Activated naive CD8-positive, alpha-beta T cell treated with anti-CD3 and anti-CD28 coated beads, Interleukin-2, amount 50 U/mL, for 16 hours (primary cell): ENCODE data around the gene PACRG.

Experiments
- DNase-seq: peaks from one replicate; pipeline ENCODE4 v3.0.0-alpha.2; 2020; ENCODE audit warnings: low read depth, low spot score

PACRG gene

DNA sequence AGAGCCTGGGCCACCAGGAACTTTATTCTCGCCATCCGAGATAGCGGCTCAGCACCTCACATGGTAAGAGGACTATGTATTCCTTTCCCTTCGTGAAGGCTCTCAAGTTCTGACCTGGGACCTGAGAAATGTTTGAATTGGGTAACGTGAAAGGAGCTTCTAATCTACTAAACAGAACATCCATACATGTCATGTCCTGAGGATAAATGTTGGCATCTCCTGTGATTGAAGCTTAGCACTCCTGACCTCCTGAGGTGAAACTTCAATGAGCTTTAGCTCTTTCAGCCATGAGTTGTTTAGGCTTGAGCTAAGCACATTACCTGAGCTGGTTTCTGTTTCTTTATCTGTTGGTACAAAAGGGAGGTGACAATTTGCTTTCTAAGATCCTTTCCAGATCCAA lies 280.9 kb downstream of the PACRG start:
- no peak for DNase-seq

DNA sequence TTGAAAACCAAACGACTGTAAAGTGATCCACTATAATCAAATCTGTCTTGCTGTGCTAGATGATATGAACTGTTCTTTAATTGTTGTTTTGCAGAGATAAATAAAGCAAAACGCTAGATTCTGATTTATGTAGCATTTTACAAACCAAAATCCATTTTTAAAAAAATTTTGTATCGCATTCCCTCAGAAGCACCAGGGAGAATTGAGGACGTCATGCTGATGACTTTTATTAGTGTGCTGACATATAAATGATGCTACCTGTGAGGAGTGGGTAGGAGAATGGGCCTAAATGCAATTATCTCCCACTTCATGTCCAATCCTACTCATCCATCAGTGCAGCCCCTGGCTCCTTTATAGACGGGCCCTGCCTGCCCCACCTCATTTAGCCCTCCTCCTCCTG lies 282.4 kb downstream of the PACRG start:
- DNase-seq = no peak

DNA sequence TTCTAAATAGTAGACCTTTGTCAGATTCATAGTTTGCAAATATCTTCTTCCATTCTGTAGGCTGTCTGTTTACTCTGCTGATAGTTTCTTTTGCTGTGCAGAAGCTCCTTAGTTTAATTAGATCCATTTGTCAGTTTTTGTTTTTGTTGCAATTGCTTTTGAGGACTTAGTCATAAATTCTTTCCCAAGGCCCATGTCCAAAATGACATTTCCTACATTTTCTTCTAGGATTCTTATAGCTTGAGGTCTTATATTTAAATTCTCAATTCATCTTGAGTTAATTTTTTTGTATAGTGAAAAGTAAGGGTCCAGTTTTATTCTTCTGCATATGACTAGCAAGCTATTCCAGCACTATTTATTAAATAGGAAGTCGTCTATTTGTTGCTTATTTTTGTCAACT lies 287.0 kb downstream of the PACRG start:
- no peak for DNase-seq

DNA sequence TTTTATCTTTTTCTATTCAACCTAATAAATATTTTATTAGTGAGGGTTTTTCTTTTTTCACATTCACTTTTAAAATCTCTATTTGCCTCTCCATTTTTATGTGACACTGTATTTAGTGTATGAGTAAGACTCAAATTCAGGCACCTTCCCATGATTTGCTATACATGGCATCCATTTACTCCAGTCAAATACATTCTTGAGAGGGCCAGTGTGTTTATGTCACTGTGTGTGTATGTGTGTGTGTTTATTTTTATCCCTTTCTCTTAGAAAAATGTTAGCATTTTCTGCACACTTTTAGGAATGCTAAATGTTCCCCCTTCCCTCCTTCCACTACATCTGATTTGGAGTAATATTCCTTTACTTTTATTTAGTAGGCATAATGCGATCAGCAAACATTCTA lies 290.0 kb downstream of the PACRG start:
- no peak for DNase-seq

DNA sequence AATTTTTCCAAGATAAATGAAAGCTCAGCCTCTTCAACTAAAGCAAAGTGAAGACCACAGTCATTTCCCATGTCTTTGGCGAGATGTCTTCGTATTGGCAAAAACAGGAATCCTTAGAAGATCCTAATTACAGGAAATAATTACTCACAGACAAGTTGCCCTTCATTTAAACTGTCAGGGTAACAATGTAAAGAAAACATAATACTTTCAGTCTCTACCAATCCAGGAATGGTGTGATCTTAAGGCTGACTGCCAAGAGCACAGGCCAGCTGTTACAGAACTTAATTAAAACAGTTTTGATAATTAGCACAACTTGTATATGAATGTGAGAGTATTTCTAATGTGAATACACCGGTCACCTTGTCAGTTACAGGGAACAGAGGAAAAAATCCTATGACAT lies 292.2 kb downstream of the PACRG start:
- DNase-seq = no peak

DNA sequence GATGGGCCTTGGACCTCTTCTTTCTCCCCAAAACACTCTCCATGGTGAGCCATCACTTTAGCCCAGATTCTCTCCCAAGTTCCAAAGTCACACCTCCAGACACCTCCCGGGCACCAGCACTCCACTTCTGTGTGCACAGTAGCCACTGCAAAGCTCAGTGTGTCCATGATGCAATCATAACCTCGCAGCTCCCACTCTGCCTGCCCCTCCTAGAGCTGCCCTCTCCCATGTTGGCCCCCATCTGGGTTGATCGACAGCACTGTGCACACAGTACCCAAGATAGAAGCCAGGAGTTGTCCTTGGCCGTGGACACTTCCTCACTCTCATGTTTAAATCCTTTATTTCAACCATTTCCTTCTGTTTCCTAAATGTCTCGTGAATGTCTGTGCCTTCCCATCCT lies 293.3 kb downstream of the PACRG start:
- DNase-seq = no peak

DNA sequence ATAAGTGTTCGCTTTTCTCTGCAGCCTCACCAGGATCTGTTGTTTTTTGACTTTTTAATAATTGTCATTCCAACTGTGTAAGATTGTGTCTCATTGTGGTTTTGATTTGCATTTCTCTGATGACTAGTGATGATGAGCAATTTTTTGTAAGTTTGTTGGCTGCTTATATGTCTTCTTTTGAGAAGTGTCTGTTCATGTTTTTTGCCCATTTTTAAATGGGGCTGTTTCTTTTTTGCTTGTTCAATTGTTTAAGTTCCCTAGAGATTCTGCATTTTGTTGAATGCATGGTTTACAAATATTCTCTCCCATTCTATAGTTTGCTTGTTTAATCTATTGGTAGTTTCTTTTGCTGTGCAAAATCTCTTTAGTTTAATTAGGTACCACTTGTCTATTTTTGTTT lies 295.9 kb downstream of the PACRG start:
- DNase-seq = no peak

DNA sequence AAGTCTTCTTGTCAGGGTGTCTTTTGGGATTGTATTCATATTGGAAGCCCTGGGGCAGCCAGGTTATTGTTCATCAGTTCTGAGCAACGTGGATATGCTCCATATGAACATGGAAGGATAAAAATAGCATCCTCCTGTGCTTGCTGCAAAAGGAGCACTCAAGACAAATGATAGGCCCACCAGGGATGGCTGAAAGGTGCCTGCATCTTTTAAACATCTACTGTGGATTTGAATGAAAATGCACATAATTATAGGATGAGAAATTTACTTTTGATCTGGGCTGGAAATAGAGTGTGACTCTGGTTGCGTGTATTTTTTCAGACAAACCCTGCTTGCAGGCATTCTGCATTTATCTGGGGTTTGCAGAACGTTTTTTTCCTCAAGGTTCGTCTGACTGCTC lies 299.1 kb downstream of the PACRG start:
- DNase-seq = no peak

DNA sequence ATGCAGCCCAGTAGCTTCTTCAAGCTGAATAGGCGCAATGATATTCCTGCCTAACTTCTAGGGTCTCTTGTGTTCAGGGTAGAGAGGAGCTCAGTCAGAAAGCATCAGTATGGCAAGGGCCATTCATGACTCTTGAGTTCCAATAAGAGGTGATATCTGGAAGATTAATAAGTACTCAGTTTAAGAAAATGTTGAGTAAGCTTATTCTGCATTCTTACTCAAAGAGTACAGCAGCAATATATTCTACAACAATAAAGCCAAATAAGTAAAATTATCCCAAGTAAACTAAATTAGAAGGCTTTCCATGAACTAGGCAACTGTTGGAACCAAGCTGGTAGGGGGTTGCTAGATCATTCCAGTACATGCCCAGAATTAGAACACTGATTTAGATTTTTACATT lies 303.2 kb downstream of the PACRG start:
- no peak for DNase-seq

DNA sequence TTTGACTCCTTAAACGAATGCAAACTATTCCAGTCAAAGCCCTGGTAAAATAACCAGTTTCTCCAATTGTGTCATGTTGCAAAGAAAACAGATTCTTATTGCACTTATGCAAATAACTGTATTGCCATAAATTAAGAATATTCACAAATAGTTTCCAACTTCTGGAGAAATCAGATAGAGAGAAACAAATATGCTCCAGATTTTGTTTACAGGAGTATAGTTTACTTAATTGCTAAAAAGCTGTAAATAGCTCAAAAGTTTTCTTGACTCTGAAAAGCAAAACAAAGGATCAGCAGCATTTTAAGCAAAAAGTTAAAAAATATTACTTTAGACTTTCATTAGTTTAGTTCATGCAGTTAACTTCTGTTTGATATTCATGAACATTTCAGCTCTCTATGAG lies 304.2 kb downstream of the PACRG start:
- DNase-seq = no peak

DNA sequence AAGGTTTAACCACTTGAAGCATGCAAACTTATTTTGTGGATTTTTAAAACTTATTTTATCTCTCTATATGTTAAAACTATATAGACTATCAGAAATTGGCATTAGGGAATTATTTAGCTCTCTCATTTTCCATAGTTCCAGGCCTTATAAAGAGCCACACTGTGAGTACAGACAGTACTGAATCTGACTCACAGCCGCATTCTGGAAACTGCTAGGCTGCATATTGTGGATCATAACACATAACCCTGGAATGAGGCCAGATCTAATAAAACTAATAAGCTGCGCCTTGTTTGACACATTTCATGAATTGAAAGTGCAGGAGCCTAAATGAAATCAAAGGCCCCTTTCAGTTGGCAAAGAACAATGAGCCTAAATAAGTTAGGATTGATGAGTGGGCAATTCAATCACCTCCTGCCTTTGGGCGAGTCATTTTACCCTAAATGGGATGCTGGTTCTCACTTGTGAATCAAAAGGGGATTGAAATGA lies 308.4 kb downstream of the PACRG start:
- DNase-seq = no peak

DNA sequence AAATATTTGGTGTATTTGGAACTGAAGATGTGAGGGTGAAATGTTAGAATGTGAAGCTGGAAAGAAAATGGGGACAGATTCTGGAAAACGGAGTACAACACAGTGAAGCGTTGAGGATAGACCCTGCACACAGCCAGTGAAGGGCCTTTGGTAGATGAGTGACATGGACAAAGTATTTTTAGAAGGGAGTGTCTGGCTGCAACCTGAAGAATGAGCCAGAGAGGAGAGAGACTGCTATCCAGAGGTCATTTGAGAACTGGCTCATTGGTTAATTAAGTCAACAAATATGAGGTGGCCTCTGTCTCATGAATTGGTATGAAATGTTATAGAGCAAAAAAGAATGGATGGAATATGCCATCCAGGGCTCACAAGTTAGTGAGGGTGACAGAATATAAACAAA lies 310.5 kb downstream of the PACRG start:
- DNase-seq = no peak

DNA sequence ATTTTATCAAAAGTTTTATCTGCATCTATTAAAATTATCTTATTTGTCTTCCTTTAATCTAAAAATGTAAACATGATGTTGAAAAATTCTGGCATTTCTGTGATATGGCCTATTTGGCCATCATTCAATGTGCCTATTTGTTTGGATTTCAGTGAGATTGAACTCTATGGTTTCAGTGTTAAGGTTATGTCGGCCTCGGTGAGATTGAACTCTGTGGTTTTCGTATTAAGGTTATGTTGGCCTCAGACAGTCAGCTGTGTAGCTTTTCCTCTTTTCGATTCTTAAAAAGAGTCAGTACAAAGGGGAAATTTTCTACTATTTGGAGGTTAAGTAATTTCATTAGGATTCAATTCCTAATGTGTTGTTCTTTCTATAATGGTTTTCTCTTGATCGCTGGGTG lies 320.6 kb downstream of the PACRG start:
- DNase-seq = no peak

DNA sequence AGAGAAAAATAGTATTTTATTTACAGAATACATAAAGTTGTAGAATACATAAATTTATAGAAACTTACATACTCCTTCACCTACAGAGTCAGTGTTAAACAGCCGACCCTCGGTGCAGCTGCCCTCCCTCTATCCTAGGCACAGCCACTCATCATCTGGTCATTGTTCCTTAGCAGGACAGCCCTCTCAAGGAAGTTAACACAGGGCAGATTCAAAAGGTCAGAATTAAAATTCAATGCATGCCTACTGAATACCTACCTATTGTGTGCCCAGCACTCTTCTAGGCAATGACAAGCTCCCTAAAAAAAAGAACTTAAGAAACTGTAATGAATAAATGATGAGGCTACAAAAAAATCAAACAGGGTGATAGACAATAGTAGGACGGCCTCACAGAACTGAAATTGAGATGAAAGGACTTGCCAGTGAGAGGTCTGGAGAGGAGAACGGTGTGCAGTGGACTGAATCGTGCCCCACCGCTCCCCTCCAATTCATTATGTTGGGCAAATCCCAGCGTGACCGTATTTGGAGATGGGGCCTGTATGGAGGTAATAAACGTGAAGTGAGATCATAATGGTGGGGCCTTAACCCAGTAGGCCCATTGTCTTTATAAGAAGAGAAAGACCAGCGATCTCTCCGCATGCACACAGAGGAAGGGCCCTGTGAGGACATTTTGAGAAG lies 326.0 kb downstream of the PACRG start:
- no peak for DNase-seq

DNA sequence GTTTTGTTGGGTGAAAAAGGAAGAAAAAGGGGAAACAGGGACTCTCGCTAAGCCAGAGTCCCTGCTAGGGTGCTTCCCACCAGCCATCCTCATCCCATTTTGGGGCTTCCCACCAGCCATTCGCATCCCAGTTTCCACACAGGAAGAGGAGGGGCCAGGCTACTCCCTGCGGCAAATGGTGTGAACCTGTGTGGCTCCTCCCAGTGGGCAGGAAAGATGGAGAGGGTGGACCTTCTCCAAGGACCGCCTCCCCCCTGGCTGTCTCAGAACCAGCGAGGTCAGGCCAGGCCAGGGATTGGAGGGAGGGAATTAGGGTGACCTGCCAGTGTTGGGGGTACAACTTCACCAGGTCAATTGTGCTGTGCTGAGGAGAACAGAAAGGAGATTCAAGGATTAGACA lies 326.9 kb downstream of the PACRG start:
- no peak for DNase-seq

DNA sequence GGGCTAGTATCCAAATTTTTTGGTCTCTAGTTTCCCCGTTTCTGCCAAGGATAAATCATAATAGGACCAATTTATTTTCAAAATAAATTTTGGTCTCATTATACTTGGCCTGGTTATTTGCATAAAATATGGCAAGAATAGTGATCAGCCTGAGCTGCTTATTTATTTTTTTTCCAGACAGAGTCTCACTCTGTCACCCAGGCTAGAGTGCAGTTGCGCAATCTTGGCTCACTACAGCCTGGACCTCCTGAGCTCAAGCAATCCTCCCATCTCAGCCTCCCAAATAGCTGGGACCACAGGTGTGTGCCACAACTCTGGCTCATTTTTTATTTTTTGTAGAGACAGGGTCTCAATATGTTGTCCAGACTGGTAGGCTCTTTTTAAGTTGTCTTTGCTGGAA lies 329.5 kb downstream of the PACRG start:
- DNase-seq = no peak

DNA sequence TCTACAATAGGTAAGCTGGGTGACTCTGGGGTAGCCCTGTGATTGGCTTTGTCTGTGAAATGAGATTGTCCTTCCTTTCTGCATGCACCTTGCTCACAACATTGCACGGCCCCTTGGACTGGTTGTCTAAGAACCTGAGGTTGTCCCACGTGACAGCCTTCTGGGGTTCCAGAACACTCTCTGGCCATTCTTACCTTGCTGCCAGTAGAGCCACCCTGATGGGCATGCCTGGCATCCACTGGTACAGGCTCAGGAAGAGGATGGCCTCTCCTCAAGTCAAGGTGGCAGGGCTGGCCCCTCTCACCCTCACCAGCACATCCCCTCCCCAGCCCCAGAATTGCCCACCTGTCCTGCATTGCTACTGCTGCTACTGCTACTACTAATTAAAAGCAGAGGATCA lies 335.0 kb downstream of the PACRG start:
- no peak for DNase-seq

DNA sequence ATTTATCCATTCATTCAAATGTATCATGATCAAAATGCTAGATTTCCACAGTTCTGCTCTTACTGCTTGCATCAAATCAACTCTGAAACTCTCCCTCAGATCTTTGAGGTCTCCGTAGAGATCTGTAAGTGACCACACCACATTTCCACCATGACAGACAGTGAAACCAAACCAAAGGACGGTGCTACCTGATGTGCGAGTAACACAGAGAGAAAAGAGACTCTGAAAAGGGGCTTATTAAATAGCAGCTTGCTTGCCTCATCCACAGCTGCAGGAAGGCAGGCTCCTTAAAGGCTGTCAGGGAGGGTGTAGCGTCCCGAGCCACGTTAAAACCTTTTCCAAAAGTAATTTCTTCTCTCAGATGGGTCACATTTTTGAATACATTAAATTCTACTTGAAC lies 335.8 kb downstream of the PACRG start:
- DNase-seq = no peak

DNA sequence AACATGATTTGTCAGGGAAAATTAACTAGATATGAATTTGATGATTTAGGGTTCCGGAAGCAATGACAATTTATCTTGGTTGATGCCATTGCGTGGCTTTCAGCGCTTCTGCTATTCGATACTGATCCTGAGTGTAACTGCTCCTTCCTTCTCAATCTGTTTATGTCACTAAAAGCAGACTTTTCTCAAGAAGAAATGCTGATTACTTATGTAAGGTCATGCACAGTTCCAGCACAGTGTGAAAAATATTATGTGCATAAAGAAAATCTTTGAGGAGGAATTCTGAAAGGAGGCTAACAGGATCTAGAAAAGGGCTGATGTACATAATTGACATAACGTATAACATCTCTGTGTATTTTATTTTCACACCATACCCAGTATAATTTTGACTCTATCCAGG lies 336.6 kb downstream of the PACRG start:
- DNase-seq = no peak

DNA sequence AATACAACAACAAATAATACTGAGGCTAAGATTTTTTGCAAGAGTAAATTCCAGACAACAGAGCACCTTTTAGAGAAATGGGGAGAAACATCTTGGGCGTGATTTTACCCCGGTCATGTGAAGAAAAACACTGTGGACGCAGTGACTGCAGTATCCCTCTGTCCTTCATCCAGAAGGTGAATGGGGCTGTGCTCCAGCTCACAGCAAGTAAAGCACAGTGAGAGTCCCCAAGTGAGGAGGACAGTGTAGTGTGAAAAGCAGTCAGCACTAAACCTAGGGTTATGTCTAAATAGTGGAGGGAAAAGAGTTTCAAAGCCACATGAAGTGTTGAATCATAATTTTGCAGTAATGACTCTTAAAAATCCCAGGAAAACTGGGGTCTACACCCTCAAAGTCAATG lies 338.4 kb downstream of the PACRG start:
- no peak for DNase-seq

DNA sequence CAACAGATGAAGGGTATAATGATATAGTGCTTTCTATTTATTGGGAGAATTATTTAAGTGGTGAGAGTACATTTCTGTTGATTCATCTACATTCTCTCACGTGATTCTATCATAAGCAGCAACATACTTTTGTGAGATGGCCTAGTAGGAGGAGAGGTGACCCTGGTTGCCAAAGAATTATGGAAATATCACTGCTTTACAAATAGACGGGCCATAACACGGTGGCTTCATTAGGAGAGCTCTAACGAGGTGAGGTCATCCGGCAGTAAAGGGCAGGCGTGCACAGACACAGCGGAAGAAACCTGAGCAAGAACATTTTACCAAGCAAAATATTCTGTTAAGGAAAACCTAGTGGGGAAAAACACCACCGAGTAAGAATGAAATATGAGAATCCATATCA lies 349.4 kb downstream of the PACRG start:
- DNase-seq = no peak

DNA sequence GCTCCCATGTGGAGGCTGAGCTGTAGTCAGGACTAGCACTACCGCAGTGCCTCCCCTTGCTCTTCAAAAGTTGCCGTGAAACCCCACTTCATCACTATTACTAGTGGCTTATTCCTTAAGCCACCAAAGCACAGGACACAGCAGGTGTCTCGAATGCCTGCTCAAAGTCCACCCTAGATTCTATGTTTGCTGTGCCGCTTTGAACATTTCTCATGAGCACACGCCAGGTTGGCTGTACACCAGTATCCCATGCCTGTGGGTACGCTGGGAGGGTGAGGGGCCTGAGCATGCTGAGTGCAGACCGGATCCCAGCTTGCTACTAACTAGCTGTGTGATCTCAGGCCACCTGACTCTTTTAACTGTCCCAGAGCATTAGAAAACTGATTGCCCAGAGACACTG lies 350.9 kb downstream of the PACRG start:
- no peak for DNase-seq

DNA sequence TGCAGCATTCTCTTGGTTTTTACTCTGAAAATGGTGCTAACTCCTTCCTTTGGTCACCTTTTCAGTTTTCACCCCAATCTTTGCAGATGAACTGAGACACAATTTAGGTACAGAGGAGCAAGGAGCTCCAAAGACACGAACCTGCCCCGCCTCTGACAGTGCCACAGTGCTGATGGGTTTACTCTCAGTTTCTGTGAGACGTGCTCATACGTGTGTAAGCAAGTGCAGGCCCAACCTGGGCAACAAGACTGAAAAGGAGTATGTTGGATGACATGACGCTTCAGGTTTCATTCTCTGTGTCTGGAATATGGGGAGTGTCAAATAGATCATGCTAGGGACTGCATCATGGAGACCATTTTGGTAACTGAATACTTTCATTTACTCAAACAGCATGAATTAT lies 352.5 kb downstream of the PACRG start:
- no peak for DNase-seq

DNA sequence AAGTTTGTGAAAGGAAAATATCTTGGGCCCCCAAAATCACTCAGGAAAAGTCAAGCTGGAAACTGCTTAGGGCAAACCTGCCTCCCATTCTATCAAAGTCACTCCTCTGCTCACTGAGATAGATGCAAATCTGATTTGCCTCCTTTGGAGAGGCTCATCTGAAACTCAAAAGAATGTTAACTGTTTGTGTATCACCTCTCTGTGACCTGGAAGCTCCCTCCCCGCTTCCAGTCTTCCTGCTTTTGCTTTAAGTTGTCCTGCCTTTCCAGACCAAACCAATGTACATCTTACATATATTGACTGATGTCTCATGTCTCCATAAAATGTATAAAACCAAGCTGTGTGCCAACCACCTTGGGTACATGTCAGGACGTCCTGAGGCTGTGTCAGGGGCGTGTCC lies 355.4 kb downstream of the PACRG start:
- DNase-seq = no peak
